ENCODE results near the gene VPS26A.

- no peak for TF ChIP-seq CTCF (conservative IDR thresholded peaks at IDR 0.05)
- TF ChIP-seq EZH2 (IDR thresholded peaks at IDR 0.05; ENCODE audit: low read depth), result no peak
Measured at GRCh38 chr10:69088801-69089501, 35.0 kb upstream of the VPS26A start.
